Adrenal gland (tissue), 12 donors: ENCODE data around the gene KCNH3. TPM values are rescaled to one million over a fixed set of nuclear protein-coding genes. Genes with fewer than 3 reads are reported as not detected.
A peak's percentile ranks its signal among the peaks of the same experiment; 100 is the strongest.

Experiments
- DNase-seq, 7 donors: peaks; one replicate each; pipeline ENCODE4 v3.0.0-alpha.2; 2019 to 2020
- H3K27ac ChIP-seq, 5 donors: fragments of 200-600 bp; sonication (generic) in 4 of 5; 1 replicate in 3 of 5; 2 replicates in 2 of 5; pipeline versions ENCODE4 v1.5.1 to v1.8.0; 2016 to 2020; ENCODE audit warnings: mild to moderate bottlenecking in 1 of 5
- H3K27me3 ChIP-seq: fragments of 200-600 bp; 2 replicates; pipeline ENCODE4 v1.8.0; 2021
- H3K36me3 ChIP-seq, 2 donors: fragments of 200-600 bp; replicated peaks in 1 of 2; 1 replicate in 1 of 2; 2 replicates in 1 of 2; pipeline versions ENCODE4 v1.5.1 to v1.8.0; 2018 to 2022
- H3K4me1 ChIP-seq, 2 donors: fragments of 200-600 bp; replicated peaks in 1 of 2; 1 replicate in 1 of 2; 2 replicates in 1 of 2; pipeline versions ENCODE4 v1.5.1 to v1.8.0; 2018 to 2021
- H3K4me3 ChIP-seq, 4 donors: fragments of 200-600 bp; sonication (generic) in 3 of 4; one replicate each; pipeline ENCODE4 v1.5.1; 2016 to 2018
- H3K9me3 ChIP-seq, 3 donors: fragments of 200-600 bp; sonication (generic) in 1 of 3; replicated peaks in 1 of 3; 1 replicate in 2 of 3; 2 replicates in 1 of 3; pipeline versions ENCODE4 v1.5.1 to v1.8.0; 2016 to 2021
- POLR2A ChIP-seq, 2 donors: fragments of 450-650 bp; IDR thresholded peaks; one replicate each; pipeline ENCODE4 v1.6.1; 2017; ENCODE audit warnings: antibody characterized with exemption in 2 of 2, mild to moderate bottlenecking in 2 of 2, moderate library complexity in 1 of 2
- WGBS, 4 donors: extraction: QIAGEN DNeasy Blood & Tissue Kit in 2 of 4; methylation state at CpG; one replicate each; pipeline versions ENCODE4 v1.1.5 to v1.1.7; 2013 to 2017; 5-methylcytosine and 5-hydroxymethylcytosine counted together
- intact Hi-C, 2 donors: fragments of 100-400 bp; cut with DNase I; formaldehyde crosslinking; loops; one replicate each; pipeline versions ENCODE4 v1.14.1 to v1.15.0; 2022 to 2023
- polyA plus RNA-seq, 3 donors: library from polyadenylated mRNA; stranded (reverse); fragments of 200-250 nt in 2 of 3; fragments of 350-450 nt in 1 of 3; fragmentation: Illumina TruSeq in 1 of 3; extraction: RNeasy Lipid Tissue Mini Kit (QIAGEN cat#74804) in 1 of 3; gene quantifications; one replicate each; pipeline ENCODE4 v1.2.3, GENCODE V29; 2013 to 2014
- total RNA-seq, 9 donors: library from RNA; depleted of rRNA in 4 of 9; stranded (reverse); fragments of >200 nt in 4 of 9; fragments of 120-200 nt in 1 of 9; fragmentation: NEBNext Ultra II Directional in 1 of 9; extraction: Animal tissue kit (Norgen Biotek cat#: 25700) in 1 of 9; gene quantifications; one replicate each; pipeline versions ENCODE4 v1.1.0 to v1.2.4, GENCODE V29; 2013 to 2023
- TF ChIP-seq, protein P1 (sequence below), 6 experiments: fragments of 450-650 bp in 4 of 6; fragments of 200-600 bp in 2 of 6; sonication (generic) in 1 of 6; IDR thresholded peaks; 1 replicate in 5 of 6; 2 replicates in 1 of 6; pipeline versions ENCODE4 v1.5.1 to v1.8.0; 2016 to 2021; ENCODE audit warnings: antibody characterized with exemption in 6 of 6, mild to moderate bottlenecking in 2 of 6, moderate library complexity in 1 of 6
- donor health status: healthy with polysubstance abuse.
- donor health status: Bipolar disorder and iron deficiency.
- donor health status: DM: yes; HTN: yes; CAD: no.
- donor health status: DM: no; HTN: no; CAD: no.
- donor health status: DM: no; HTN: no; CAD: no.
- donor health status: DM: yes; HTN: yes; CAD: no.

The KCNH3 gene
- total and polyA plus RNA-seq, 12 donors: 0.07 to 18.9 (median 2.3) TPM

DNA sequence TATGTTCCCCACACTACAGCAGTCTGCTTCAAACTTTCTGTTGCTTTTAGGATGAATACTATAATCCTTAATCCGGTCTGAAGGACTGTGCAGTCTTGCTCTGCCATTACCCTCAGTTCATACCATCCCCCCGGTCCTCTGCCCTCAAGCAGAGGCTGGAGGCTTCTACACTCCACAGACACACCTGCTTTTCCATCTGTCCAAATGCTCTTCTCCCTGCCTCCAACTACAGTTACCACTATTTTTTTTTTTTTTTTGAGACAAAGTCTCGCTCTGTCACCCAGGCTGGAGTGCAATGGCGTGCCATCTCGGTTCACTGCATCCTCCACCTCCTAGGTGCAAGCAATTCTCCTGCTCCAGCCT lies 19.3 kb upstream of the KCNH3 start:
- TF ChIP-seq, protein P1, sequence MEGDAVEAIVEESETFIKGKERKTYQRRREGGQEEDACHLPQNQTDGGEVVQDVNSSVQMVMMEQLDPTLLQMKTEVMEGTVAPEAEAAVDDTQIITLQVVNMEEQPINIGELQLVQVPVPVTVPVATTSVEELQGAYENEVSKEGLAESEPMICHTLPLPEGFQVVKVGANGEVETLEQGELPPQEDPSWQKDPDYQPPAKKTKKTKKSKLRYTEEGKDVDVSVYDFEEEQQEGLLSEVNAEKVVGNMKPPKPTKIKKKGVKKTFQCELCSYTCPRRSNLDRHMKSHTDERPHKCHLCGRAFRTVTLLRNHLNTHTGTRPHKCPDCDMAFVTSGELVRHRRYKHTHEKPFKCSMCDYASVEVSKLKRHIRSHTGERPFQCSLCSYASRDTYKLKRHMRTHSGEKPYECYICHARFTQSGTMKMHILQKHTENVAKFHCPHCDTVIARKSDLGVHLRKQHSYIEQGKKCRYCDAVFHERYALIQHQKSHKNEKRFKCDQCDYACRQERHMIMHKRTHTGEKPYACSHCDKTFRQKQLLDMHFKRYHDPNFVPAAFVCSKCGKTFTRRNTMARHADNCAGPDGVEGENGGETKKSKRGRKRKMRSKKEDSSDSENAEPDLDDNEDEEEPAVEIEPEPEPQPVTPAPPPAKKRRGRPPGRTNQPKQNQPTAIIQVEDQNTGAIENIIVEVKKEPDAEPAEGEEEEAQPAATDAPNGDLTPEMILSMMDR (IDR thresholded peaks at IDR 0.05): no peak
- no peak for TF ChIP-seq POLR2A (IDR thresholded peaks at IDR 0.05)
- intact Hi-C loops: no loop called here
- Histone ChIP-seq H3K9me3 (no peaks in the 10 kb centered on the region), H3K36me3 (peaks cover 0 to 5% of the 10 kb centered on the region in 2 donors), H3K4me3 (no peak overlapping the region), H3K4me1 (peaks cover 0 to 5% of the 10 kb centered on the region in 2 donors), H3K27ac (no peak overlapping the region), H3K27me3 (no peaks in the 10 kb centered on the region)
- DNase-seq: no peak
- WGBS, 4 donors: 85 to 92% (median 89%) methylated on average over 5 of the region's 5 CpGs

DNA sequence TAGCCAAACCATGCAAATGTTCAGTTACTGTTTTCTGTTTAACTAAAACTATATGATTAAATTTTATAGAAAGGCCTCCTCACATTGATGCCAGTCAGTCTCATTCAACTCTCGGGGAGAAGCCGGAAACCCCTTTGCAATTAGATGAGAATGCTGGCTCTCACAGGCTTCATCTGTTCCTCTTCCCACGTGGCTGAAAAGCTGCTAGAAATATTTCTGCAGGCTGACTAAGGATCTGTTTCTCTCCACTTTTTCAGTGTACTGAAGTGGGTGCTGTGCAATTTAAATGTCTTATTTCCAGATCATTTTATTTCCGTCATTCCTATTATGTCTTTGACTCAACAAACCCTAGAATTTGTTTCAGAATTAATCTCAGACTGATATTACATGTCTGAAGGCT lies 17.4 kb upstream of the KCNH3 start:
- WGBS, 4 donors: 90 to 92% (median 91%) methylated on average over 4 of the region's 4 CpGs
- Histone ChIP-seq H3K9me3 (no peaks in the 10 kb centered on the region), H3K27ac (no peak overlapping the region), H3K27me3 (no peaks in the 10 kb centered on the region), H3K36me3 (peaks cover 0 to 20% of the 10 kb centered on the region in 2 donors), H3K4me1 (peaks cover 0 to 5% of the 10 kb centered on the region in 2 donors), H3K4me3 (no peak overlapping the region)
- TF ChIP-seq, protein P1 (IDR thresholded peaks at IDR 0.05): no peak
- no peak for TF ChIP-seq POLR2A (IDR thresholded peaks at IDR 0.05)
- intact Hi-C loops: no loop called here
- no peak for DNase-seq

DNA sequence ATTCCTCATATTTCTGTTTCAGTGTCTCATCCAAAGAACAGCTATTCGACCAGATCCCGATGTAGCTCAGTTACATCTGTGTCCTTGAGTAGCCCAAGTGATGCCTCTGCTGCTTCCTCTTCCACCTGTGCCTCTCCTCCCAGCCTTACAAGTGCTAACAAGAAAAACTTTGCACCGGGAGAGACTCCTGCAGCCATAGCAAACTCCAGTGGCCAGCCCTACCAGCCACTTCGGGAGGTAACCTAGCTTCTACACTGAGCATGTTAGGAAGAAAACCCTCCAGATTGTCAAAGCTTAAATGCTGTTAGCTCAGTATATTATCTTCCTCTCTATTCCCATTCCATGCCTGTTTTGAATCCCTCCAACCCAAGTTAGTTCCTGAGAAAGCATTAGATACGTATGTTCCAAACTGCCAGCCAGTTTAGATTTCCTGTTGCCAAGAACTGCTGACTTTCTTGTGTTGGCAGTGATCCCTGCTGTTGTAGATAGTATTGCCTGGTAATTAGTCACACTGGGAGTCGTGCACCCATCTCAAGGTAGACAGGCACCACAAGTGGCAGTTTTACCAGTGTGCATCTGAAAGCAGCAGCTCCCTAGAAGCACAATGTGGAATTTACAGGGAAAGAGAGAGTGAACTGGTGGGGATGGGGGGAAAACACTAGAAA lies 14.0 kb upstream of the KCNH3 start:
- intact Hi-C loops: no loop called here
- Histone ChIP-seq H3K4me3 (no peak overlapping the region), H3K4me1 (no peaks in the 10 kb centered on the region), H3K36me3 (peaks cover 0 to 26% of the 10 kb centered on the region in 2 donors), H3K9me3 (no peaks in the 10 kb centered on the region), H3K27ac (peak overlapping the region in 2 of 5 donors; percentile 18 to 24), H3K27me3 (no peaks in the 10 kb centered on the region)
- 63 to 71% (median 69%) methylated on average over 6 of the region's 6 CpGs for WGBS, 4 donors
- TF ChIP-seq, protein P1 (IDR thresholded peaks at IDR 0.05): no peak
- no peak for TF ChIP-seq POLR2A (IDR thresholded peaks at IDR 0.05)
- DNase-seq: peak in 3 of 7 donors; percentile 45 to 68 (median 54)

DNA sequence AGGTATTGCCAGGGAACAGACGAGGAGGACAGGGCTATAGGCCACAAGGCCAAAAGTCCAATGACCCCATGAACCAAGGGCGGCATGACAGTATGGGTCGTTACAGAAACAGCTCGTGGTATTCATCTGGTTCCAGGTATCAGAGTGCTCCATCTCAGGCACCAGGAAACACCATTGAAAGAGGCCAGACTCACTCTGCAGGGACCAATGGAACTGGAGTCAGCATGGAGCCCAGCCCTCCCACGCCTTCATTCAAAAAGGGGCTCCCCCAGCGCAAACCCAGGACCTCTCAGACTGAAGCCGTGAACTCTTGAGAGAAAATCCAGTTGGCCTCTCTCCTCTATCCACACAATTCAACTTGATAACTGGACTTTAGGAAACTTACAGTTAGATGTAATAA lies 12.9 kb upstream of the KCNH3 start:
- Histone ChIP-seq H3K27ac (no peak overlapping the region), H3K4me3 (no peak overlapping the region), H3K27me3 (no peaks in the 10 kb centered on the region), H3K9me3 (no peaks in the 10 kb centered on the region), H3K36me3 (peaks cover 0 to 26% of the 10 kb centered on the region in 2 donors), H3K4me1 (no peaks in the 10 kb centered on the region)
- intact Hi-C loops: no loop called here
- no peak for TF ChIP-seq POLR2A (IDR thresholded peaks at IDR 0.05)
- TF ChIP-seq, protein P1 (IDR thresholded peaks at IDR 0.05): no peak
- no peak for DNase-seq
- WGBS, 4 donors: 92 to 97% (median 95%) methylated on average over 7 of the region's 7 CpGs
